ENCODE measurements around the gene GZMM. TPM values are rescaled to one million over a fixed set of nuclear protein-coding genes. Genes with fewer than 3 reads are reported as not detected.
A peak's percentile ranks its signal among the peaks of the same experiment; 100 is the strongest.

Gene GZMM
- total and polyA plus RNA-seq, 2 of the 13 experiments (the other 11 are each of a cell fraction or from before 2014, with no cell fraction given) = 0.07 TPM; not detected in 1

DNA sequence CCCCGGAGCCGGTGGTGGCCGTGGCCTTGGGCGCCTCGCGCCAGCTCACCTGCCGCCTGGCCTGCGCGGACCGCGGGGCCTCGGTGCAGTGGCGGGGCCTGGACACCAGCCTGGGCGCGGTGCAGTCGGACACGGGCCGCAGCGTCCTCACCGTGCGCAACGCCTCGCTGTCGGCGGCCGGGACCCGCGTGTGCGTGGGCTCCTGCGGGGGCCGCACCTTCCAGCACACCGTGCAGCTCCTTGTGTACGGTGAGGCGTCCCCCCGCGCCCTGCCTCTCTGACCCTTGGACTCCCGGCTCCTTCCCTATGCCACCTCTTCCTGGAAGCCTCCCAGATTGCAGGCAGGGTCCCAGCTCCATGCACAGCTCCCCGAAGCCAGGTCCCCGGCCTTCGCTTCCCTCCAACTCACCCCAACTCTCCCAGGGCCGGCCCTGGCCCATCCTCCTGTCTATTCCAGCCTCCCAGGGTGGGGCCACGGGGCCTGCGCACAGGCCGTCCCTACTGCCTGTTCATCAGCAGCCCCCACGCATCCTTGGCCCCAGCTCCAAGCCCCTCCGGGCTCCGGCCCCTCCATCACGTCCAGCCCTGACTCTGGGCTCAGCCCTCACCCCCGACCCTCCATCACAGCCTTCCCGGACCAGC lies 45.9 kb upstream of the GZMM start:
- no peak overlapping the region for H3K27ac ChIP-seq (ENCODE audit: extremely low read length, insufficient read depth, low read length)
- DNase-seq (ENCODE audit: low spot score) = no peak
- H2AFZ ChIP-seq (ENCODE audit: low read length) = no peak overlapping the region
- H3K9ac ChIP-seq (ENCODE audit: insufficient read depth, low read depth, low read length) = peak overlapping the region; percentile 49; the same call in 1 of the 2 replicates
- ChIA-PET CTCF (ENCODE audit: low intra/inter-chr PET ratio, low total read pairs) (no interaction called here), POLR2A (interaction anchor here (1.0 to 1.9 kb wide), 3 partner anchors 8 to 240 kb away, joined by 3 to 14 read pairs (median 5); no protein-coding TSS in a partner anchor)
- WGBS (ENCODE audit: low lambda C conversion rate) = 8% methylated on average over 21 of the region's 50 CpGs
- no peaks in the 10 kb centered on the region for H3K9me3 ChIP-seq (ENCODE audit: low read length)
- H3K4me1 ChIP-seq (ENCODE audit: insufficient read depth, low read length) = peaks cover 49% of the 10 kb centered on the region
- H3K4me2 ChIP-seq (ENCODE audit: low read depth, low read length) = peak overlapping the region; percentile 90
- H3K36me3 ChIP-seq (replicated peaks in 1 of 2; ENCODE audit: control insufficient read depth in 1 of 2, insufficient read depth in 2 of 2, low read length in 2 of 2) = no peaks in the 10 kb centered on the region
- FAIRE-seq = no peak
- intact Hi-C loops (cut with micrococcal nuclease; ENCODE audit: unreplicated experiment) (no loop called here), in situ Hi-C loops (cut with HindIII; ENCODE audit: extremely low pct_ligation_motif_present, low pct_unique_long_range_greater_than_20kb) (no loop called here)
- H3K4me3 ChIP-seq (replicated peaks in 1 of 3; ENCODE audit: insufficient read depth in 1 of 3, low read depth in 2 of 3, low read length in 3 of 3) = peak overlapping the region; percentile 49 to 78 (median 55)
- H3K79me2 ChIP-seq (ENCODE audit: insufficient read depth, low read length) = no peaks in the 10 kb centered on the region
- ATAC-seq = peak; percentile 45
- no TSS peak for BruUV-seq (replicated peaks)
- H4K20me1 ChIP-seq (ENCODE audit: insufficient read depth, low read length) = no peaks in the 10 kb centered on the region
- peaks cover 0 to 4% of the 10 kb centered on the region in 2 experiments; a peak in 2 of 5 replicates for H3K27me3 ChIP-seq (ENCODE audit: control insufficient read depth in 1 of 2, insufficient read depth in 2 of 2, low read length in 2 of 2)
- TF ChIP-seq, protein P1, sequence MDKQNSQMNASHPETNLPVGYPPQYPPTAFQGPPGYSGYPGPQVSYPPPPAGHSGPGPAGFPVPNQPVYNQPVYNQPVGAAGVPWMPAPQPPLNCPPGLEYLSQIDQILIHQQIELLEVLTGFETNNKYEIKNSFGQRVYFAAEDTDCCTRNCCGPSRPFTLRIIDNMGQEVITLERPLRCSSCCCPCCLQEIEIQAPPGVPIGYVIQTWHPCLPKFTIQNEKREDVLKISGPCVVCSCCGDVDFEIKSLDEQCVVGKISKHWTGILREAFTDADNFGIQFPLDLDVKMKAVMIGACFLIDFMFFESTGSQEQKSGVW (CRISPR knock-in tag; IDR thresholded peaks at IDR 0.05; ENCODE audit: borderline replicate concordance) = no peak
- no peak for TF ChIP-seq ZNF644 (CRISPR knock-in tag; IDR thresholded peaks at IDR 0.05; ENCODE audit: low read depth)
- TF ChIP-seq SALL1 (CRISPR knock-in tag; IDR thresholded peaks at IDR 0.05) = peak; percentile 15; the same call in 1 of the 2 replicates
- TF ChIP-seq ADNP (CRISPR knock-in tag; IDR thresholded peaks at IDR 0.05) = peak; percentile 35; the same call in 1 of the 2 replicates
- TF ChIP-seq, protein P2, sequence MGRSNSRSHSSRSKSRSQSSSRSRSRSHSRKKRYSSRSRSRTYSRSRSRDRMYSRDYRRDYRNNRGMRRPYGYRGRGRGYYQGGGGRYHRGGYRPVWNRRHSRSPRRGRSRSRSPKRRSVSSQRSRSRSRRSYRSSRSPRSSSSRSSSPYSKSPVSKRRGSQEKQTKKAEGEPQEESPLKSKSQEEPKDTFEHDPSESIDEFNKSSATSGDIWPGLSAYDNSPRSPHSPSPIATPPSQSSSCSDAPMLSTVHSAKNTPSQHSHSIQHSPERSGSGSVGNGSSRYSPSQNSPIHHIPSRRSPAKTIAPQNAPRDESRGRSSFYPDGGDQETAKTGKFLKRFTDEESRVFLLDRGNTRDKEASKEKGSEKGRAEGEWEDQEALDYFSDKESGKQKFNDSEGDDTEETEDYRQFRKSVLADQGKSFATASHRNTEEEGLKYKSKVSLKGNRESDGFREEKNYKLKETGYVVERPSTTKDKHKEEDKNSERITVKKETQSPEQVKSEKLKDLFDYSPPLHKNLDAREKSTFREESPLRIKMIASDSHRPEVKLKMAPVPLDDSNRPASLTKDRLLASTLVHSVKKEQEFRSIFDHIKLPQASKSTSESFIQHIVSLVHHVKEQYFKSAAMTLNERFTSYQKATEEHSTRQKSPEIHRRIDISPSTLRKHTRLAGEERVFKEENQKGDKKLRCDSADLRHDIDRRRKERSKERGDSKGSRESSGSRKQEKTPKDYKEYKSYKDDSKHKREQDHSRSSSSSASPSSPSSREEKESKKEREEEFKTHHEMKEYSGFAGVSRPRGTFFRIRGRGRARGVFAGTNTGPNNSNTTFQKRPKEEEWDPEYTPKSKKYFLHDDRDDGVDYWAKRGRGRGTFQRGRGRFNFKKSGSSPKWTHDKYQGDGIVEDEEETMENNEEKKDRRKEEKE (IDR thresholded peaks at IDR 0.05) = no peak
- TF ChIP-seq ZNF326 (CRISPR knock-in tag; IDR thresholded peaks at IDR 0.05; ENCODE audit: borderline replicate concordance) = no peak
- TF ChIP-seq ZNF7 (CRISPR knock-in tag; IDR thresholded peaks at IDR 0.05) = no peak
- TF ChIP-seq CENPT (CRISPR knock-in tag; IDR thresholded peaks at IDR 0.05; ENCODE audit: low read depth) = no peak
- TF ChIP-seq, protein P3, sequence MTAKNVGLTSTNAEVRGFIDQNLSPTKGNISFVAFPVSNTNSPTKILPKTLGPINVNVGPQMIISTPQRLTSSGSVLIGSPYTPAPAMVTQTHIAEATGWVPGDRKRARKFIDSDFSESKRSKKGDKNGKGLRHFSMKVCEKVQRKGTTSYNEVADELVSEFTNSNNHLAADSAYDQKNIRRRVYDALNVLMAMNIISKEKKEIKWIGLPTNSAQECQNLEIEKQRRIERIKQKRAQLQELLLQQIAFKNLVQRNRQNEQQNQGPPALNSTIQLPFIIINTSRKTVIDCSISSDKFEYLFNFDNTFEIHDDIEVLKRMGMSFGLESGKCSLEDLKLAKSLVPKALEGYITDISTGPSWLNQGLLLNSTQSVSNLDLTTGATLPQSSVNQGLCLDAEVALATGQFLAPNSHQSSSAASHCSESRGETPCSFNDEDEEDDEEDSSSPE (CRISPR knock-in tag; IDR thresholded peaks at IDR 0.05) = 0 out of 2 replicates have a peak, but pooled peaks have one; percentile 25
- 0 out of 2 replicates have a peak, but pooled peaks have one; percentile 14 for TF ChIP-seq GATAD2A (CRISPR knock-in tag; IDR thresholded peaks at IDR 0.05)
- peak; percentile 18 for TF ChIP-seq ZNF883 (CRISPR knock-in tag; IDR thresholded peaks at IDR 0.05; ENCODE audit: not compliant biosample characterization)
- TF ChIP-seq, protein P4, sequence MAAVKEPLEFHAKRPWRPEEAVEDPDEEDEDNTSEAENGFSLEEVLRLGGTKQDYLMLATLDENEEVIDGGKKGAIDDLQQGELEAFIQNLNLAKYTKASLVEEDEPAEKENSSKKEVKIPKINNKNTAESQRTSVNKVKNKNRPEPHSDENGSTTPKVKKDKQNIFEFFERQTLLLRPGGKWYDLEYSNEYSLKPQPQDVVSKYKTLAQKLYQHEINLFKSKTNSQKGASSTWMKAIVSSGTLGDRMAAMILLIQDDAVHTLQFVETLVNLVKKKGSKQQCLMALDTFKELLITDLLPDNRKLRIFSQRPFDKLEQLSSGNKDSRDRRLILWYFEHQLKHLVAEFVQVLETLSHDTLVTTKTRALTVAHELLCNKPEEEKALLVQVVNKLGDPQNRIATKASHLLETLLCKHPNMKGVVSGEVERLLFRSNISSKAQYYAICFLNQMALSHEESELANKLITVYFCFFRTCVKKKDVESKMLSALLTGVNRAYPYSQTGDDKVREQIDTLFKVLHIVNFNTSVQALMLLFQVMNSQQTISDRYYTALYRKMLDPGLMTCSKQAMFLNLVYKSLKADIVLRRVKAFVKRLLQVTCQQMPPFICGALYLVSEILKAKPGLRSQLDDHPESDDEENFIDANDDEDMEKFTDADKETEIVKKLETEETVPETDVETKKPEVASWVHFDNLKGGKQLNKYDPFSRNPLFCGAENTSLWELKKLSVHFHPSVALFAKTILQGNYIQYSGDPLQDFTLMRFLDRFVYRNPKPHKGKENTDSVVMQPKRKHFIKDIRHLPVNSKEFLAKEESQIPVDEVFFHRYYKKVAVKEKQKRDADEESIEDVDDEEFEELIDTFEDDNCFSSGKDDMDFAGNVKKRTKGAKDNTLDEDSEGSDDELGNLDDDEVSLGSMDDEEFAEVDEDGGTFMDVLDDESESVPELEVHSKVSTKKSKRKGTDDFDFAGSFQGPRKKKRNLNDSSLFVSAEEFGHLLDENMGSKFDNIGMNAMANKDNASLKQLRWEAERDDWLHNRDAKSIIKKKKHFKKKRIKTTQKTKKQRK (IDR thresholded peaks at IDR 0.05; ENCODE audit: low read length) = no peak
- TF ChIP-seq ZNF484 (CRISPR knock-in tag; IDR thresholded peaks at IDR 0.05; ENCODE audit: borderline replicate concordance, low read depth) = no peak

Measured in HepG2 (cell line).